22Rv1 (cell line): ENCODE data around the gene BRI3.

Experiments
- CTCF ChIP-seq: fragments of 450-650 bp; IDR thresholded peaks from 2 replicates; pipeline ENCODE4 v1.5.1; 2017; ENCODE audit warnings: mild to moderate bottlenecking
- ZFX ChIP-seq: fragments of 450-650 bp; IDR thresholded peaks from 2 replicates; pipeline ENCODE4 v1.6.1; 2017; ENCODE audit warnings: antibody characterized with exemption, borderline replicate concordance

- TF ChIP-seq CTCF = no peak
- no peak for TF ChIP-seq ZFX
These were observed 29.7 kb upstream of the BRI3 start, which contains the start of gene TECPR1 for GRCh38 chr7:98251601-98252424.
